H1 (cell line): ENCODE data around the gene INTS6. TPM values are rescaled to one million over a fixed set of nuclear protein-coding genes. Genes with fewer than 3 reads are reported as not detected.

ENCODE experiments used
- CHD1 ChIP-seq: IDR thresholded peaks from 2 replicates; pipeline ENCODE4 v1.6.1; 2012; ENCODE audit warnings: low read depth, low read length, improper control_type of control experiment
- HDAC6 ChIP-seq: IDR thresholded peaks from one replicate; pipeline ENCODE4 v1.7.1; 2012; ENCODE audit warnings: low read depth, mild to moderate bottlenecking, inconsistent platforms, low read length, moderate library complexity
- POLR2A ChIP-seq, 2 experiments: IDR thresholded peaks; 1 replicate in 1 of 2; 2 replicates in 1 of 2; pipeline ENCODE4 v1.6.1; 2011; ENCODE audit warnings: low read depth in 2 of 2, low read length in 2 of 2, mild to moderate bottlenecking in 2 of 2; ENCODE audit errors: control extremely low read depth in 1 of 2
- POU5F1 ChIP-seq: IDR thresholded peaks from 2 replicates; pipeline ENCODE4 v1.6.1; 2011; ENCODE audit warnings: low read depth, mild to moderate bottlenecking, low read length, moderate library complexity
- polyA plus RNA-seq, 7 experiments: library from polyadenylated mRNA; depleted of rRNA in 3 of 7; stranded (reverse) in 5 of 7; unstranded in 2 of 7; fragments of >200 nt in 5 of 7; fragments of 200-250 nt in 2 of 7; gene quantifications; 1 replicate in 5 of 7; 2 replicates in 1 of 7; 4 replicates in 1 of 7; pipeline versions ENCODE4 v1.2.1 to v1.2.3, GENCODE V29; 2011 to 2013; ENCODE audit warnings: missing spikeins in 2 of 7, mixed read lengths in 2 of 7
- total RNA-seq: library from RNA; stranded (reverse); fragmentation: NEBNext Ultra II Directional; extraction: Animal tissue kit (Norgen Biotek cat#: 25700); gene quantifications from 2 replicates; pipeline ENCODE4 v1.2.1, GENCODE V29; 2021
- TF ChIP-seq, protein P1 (sequence below): fragments of 300-600 bp; sonication (generic); IDR thresholded peaks from 2 replicates; pipeline ENCODE4 v1.7.1; 2012; ENCODE audit warnings: low read length, moderate library complexity, mild to moderate bottlenecking, inconsistent platforms; ENCODE audit not compliant: insufficient replicate concordance

The INTS6 gene
- total and polyA plus RNA-seq, 2 of the 8 experiments (the other 6 are each of a cell fraction or from before 2014, with no cell fraction given) = 12.6 to 42.8 TPM

GRCh38 chr13:51501096-51501495 lies 48.3 kb upstream of the INTS6 start (continued):
- TF ChIP-seq, protein P1, sequence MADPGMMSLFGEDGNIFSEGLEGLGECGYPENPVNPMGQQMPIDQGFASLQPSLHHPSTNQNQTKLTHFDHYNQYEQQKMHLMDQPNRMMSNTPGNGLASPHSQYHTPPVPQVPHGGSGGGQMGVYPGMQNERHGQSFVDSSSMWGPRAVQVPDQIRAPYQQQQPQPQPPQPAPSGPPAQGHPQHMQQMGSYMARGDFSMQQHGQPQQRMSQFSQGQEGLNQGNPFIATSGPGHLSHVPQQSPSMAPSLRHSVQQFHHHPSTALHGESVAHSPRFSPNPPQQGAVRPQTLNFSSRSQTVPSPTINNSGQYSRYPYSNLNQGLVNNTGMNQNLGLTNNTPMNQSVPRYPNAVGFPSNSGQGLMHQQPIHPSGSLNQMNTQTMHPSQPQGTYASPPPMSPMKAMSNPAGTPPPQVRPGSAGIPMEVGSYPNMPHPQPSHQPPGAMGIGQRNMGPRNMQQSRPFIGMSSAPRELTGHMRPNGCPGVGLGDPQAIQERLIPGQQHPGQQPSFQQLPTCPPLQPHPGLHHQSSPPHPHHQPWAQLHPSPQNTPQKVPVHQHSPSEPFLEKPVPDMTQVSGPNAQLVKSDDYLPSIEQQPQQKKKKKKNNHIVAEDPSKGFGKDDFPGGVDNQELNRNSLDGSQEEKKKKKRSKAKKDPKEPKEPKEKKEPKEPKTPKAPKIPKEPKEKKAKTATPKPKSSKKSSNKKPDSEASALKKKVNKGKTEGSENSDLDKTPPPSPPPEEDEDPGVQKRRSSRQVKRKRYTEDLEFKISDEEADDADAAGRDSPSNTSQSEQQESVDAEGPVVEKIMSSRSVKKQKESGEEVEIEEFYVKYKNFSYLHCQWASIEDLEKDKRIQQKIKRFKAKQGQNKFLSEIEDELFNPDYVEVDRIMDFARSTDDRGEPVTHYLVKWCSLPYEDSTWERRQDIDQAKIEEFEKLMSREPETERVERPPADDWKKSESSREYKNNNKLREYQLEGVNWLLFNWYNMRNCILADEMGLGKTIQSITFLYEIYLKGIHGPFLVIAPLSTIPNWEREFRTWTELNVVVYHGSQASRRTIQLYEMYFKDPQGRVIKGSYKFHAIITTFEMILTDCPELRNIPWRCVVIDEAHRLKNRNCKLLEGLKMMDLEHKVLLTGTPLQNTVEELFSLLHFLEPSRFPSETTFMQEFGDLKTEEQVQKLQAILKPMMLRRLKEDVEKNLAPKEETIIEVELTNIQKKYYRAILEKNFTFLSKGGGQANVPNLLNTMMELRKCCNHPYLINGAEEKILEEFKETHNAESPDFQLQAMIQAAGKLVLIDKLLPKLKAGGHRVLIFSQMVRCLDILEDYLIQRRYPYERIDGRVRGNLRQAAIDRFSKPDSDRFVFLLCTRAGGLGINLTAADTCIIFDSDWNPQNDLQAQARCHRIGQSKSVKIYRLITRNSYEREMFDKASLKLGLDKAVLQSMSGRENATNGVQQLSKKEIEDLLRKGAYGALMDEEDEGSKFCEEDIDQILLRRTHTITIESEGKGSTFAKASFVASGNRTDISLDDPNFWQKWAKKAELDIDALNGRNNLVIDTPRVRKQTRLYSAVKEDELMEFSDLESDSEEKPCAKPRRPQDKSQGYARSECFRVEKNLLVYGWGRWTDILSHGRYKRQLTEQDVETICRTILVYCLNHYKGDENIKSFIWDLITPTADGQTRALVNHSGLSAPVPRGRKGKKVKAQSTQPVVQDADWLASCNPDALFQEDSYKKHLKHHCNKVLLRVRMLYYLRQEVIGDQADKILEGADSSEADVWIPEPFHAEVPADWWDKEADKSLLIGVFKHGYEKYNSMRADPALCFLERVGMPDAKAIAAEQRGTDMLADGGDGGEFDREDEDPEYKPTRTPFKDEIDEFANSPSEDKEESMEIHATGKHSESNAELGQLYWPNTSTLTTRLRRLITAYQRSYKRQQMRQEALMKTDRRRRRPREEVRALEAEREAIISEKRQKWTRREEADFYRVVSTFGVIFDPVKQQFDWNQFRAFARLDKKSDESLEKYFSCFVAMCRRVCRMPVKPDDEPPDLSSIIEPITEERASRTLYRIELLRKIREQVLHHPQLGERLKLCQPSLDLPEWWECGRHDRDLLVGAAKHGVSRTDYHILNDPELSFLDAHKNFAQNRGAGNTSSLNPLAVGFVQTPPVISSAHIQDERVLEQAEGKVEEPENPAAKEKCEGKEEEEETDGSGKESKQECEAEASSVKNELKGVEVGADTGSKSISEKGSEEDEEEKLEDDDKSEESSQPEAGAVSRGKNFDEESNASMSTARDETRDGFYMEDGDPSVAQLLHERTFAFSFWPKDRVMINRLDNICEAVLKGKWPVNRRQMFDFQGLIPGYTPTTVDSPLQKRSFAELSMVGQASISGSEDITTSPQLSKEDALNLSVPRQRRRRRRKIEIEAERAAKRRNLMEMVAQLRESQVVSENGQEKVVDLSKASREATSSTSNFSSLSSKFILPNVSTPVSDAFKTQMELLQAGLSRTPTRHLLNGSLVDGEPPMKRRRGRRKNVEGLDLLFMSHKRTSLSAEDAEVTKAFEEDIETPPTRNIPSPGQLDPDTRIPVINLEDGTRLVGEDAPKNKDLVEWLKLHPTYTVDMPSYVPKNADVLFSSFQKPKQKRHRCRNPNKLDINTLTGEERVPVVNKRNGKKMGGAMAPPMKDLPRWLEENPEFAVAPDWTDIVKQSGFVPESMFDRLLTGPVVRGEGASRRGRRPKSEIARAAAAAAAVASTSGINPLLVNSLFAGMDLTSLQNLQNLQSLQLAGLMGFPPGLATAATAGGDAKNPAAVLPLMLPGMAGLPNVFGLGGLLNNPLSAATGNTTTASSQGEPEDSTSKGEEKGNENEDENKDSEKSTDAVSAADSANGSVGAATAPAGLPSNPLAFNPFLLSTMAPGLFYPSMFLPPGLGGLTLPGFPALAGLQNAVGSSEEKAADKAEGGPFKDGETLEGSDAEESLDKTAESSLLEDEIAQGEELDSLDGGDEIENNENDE = no peak
- no peak for TF ChIP-seq POLR2A (IDR thresholded peaks at IDR 0.05; ENCODE audit: control extremely low read depth in 1 of 2, low read depth in 2 of 2, low read length in 2 of 2)
- no peak for TF ChIP-seq POU5F1
- no peak for TF ChIP-seq HDAC6
- no peak for TF ChIP-seq CHD1
